NCI-H524 (cell line): Measurements from ENCODE around the gene GPC3.
"Not testable (repeated sequence)": the region's sequence is repeated elsewhere in the genome, so short reads cannot be mapped to it uniquely, and the experiment has no call there.

Source experiments
- DNase-seq, 2 experiments: peaks; one replicate each; lab custom pipeline; 2025; lab: John Stamatoyannopoulos, UW

GPC3 gene

DNA sequence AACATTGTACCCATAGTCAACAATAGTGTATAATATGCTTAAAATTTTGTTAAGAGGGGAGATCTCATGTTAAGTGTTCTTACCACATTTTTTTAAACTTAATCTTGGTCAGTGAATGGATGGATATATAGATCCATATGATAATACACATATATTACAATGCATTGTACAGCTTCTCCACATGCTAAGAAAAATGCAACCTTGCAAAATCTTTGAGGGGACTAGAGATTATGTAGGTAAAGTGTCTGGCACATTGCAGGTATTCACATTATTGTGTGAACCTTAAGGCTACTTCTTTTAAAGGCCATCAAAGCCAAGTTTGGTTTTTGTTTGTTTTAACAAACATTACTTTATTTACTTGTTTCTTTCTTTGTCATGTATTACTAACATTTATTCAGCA, 10.4 kb upstream of the GPC3 start:
- no peak for DNase-seq

GRCh38 chrX:133994576-133994975, 9.2 kb upstream of the GPC3 start:
- no peak for DNase-seq

GRCh38 chrX:133992882-133993281, 7.5 kb upstream of the GPC3 start:
- no peak for DNase-seq

GRCh38 chrX:133991814-133992213, 6.4 kb upstream of the GPC3 start:
- no peak for DNase-seq

DNA sequence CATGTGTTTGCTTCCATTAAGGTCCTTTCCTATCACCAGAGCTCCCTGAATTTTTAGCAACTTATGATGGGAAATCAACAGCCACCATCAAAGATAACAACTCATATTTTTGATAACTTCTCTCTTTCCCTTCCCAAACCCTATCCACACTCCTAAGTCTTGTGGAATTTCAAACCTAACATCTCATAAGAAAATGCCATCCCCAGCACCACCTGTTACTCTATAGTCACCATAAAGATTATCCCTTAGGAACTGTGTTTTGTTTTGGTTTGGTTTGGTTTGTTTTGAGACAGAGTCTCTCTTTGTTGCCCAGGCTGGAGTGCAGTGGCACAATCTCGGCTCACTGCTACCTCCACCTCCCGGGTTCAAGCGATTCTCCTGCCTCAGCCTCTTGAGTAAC, 5.7 kb upstream of the GPC3 start:
- DNase-seq: not testable (repeated sequence)

GRCh38 chrX:133989993-133990392, 4.6 kb upstream of the GPC3 start:
- no peak for DNase-seq

DNA sequence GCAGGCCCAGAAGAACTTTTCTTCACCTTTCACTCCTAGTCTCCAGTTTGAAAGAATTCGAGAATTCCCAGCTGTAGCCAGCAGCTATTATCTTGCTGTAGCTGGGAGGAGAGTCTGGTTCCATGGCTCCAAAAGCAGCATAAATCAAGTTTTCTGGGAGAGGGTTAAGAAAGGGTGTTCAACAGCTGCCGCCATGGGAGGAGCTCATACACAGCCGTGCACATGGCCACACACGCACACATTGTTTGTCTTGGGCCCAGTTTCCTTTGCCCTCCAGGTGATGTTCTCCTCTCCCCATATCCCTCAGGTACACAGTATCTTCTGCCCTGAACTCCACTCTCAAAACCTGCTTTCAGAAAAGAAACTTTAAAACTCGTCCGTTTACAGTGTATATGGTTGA, 4.1 kb upstream of the GPC3 start:
- DNase-seq: no peak

DNA sequence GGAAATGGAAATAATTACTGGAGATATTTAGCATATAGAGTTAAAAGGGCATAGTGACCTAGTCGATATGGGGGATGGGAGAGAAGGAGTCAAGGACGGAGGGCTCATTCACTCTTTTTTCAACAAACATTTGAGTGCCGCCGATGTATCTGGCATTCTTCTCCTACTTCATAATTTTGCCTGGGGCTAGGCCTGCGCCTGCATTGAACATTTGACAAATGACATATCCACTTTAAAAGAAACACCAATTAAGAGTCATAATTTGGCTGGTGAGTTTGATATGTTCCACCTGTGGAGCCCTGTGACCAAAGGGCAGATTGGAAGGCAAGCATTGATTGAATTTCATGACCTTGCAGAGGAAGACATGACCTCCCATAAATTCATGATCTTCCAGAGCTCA, 2.6 kb upstream of the GPC3 start:
- no peak for DNase-seq

DNA sequence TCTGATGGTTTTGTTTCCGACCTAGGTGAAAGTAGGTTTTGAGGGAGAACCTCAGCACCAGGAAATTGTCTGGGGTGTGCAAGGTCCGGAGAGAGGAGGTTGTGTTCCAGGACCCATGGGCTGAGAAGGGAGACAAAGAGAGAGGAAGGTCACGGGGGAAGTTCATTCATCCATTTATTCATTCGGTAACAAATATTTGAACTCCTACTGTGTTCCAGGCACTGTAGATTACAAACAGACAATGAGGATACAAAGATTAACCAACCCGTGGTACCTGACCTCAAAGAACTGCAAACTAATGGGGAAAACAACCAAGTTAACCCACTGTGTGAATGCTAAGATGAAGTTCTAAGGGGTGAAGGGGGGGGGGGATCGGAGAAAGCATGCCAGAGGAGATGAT, 1.8 kb upstream of the GPC3 start:
- DNase-seq: no peak

- peak; percentile 53 to 78 for DNase-seq
Observed at GRCh38 chrX:133985967-133986683, 731 bp upstream of the GPC3 start.

DNA sequence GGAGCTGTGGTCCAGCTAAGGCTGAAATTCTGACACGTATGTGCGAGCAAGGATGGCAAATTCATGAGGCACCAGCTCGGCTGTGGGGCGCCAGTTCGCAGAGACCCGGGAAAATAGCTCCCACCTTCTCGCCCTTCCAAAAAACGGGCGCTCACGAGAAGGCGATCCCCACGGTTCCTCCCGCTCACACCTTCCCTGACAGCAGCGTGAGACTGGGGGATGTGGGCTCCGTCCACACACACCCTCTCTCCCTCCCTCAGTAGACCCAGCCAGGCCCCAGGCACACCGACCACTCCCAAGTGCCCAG, 584 bp downstream of the GPC3 start:
- no peak for DNase-seq

GRCh38 chrX:133983974-133984845, 1.2 kb downstream of the GPC3 start:
- no peak for DNase-seq

- DNase-seq: no peak
Observed at GRCh38 chrX:133983256-133983973, 2.0 kb downstream of the GPC3 start.

- no peak for DNase-seq
Observed at GRCh38 chrX:133981924-133982323, 3.5 kb downstream of the GPC3 start.

DNA sequence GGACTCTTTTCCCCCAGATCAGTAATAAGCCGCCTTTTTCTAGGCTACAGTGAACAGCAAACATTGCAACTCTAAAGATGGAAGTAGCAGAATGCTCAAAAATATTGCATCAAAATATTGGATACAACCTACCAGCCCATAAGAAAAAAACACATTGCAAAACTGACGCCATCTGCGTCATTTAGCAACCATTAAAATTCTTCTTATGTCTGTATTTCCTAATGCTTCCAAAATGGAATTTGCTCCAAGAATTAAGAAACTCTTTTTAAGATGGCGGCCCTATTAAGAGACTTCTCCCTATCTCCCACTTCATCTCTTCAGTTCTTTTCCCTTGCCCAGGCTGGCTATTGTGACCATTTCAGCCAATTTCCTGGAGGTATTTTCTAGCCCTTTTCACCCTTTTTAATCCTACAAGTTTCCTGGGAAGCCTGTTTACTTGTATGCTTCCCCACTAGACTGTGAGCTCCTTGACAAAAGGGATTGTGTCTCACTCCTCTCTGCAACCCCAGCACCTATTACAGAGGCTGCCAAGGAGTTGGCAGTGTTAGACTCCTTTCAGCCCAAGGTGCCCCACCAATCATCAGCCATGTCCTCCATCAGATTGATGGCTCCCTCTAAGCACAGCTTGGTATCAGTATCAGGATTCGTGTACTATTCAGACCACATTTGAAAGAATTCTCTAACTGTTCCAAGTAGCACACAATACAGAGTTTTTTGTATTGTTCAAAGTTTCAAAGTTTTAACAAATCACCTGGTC, 4.4 kb downstream of the GPC3 start:
- no peak for DNase-seq

GRCh38 chrX:133980406-133980805, 5.0 kb downstream of the GPC3 start:
- no peak for DNase-seq

DNA sequence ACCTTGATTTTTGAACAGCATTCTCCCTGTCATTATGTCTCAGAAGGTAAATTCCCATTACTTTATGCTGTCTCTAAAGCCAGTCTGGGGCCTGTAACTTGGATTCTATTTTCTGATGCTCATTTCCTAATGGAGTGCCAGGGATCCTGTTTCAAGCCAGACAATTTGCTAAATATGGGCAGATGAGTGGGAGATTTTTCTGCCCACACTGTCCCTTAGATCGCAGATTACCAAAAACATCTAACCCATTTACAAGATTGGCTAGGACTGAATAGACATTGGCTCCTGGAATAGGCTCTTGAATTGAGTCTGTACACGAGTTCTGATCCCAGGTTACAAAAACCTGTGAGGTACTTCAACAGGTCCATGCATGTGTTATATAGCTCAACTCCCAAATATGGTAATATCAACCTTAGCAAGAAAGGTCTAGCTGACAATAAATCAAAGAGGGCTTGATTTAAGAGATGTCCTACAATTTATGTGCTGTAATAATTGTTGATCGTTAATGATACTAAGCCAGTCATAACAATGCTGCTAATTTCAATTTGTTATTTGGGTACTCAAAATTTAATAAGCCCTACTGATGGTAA, 5.7 kb downstream of the GPC3 start:
- DNase-seq: no peak

- DNase-seq: no peak
Observed at GRCh38 chrX:133973704-133974103, 11.7 kb downstream of the GPC3 start.

- no peak for DNase-seq
Observed at GRCh38 chrX:133972916-133973315, 12.5 kb downstream of the GPC3 start.

GRCh38 chrX:133971586-133971985, 13.8 kb downstream of the GPC3 start:
- DNase-seq: no peak

DNA sequence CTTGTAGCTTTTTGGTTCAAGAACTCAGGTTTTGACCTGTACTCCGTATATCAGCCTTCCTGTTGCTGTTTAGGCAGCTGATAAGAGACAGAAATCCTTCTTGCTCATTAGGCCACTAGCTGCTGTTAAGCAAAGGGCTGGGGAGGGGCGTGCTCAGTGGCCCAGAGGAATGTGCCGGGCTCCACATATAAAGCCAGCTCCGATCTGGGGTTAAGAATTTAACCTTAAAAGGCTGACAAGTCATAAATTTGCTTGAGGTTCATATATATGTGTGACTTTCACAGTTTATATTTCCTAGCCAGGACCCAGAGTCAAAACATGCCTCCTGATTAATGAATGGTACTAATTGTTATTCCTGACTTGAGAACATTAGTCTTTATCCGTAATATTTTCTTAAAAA, 15.3 kb downstream of the GPC3 start:
- DNase-seq: no peak

DNA sequence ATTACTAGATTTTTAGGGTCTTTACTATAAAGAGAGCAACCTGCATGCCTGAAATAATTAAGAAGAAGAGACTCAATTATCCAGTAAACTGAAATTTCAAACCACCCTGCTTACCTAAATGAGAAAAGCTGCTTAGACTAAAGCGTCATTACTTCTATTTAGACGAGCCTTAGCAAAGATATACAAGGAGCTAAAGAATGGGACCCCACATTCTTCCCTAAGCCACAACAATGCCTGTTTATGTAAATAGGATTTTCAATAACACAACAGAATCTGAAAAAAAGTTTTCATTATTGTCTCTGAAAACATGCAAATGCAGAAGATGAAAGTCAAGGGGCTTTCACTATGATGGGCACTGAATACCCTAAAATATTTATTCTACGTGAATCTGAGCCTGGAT, 16.2 kb downstream of the GPC3 start:
- DNase-seq: no peak
